NCI-H1436 (cell line): ENCODE data around the gene TMEM232.
"Not testable (repeated sequence)": the region's sequence is repeated elsewhere in the genome, so short reads cannot be mapped to it uniquely, and the experiment has no call there.

Experiments
- DNase-seq: peaks from one replicate; lab custom pipeline; 2025; lab: John Stamatoyannopoulos, UW

Gene TMEM232

DNA sequence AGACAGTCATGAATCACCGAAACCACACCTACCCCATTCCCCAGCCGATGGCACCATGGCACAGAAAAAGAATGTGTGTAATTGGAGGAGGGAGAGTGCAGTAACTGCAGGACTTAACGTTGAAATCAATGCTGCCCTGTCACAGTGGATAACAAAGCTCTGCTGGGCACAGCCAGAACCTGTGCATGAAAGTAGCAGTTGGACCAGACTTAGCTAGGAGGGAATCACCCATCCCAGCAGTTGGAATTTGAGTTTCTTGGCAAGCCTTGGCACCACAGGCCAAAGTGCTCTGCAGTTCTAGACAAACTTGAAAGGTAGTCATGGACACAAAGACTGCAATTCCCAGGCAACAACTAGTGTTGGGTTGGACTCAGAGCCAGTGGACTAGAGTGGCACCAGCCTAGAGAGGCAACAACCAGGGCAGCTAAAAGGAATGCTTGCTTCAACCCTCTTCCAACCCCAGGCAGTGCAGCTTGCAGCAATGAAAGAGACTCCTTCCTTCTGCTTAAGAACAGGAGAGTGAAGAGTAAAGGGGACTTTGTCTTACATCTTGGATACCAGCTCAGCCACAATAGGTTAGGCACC is 19.1 kb downstream of the TMEM232 start:
- DNase-seq = no peak

DNA sequence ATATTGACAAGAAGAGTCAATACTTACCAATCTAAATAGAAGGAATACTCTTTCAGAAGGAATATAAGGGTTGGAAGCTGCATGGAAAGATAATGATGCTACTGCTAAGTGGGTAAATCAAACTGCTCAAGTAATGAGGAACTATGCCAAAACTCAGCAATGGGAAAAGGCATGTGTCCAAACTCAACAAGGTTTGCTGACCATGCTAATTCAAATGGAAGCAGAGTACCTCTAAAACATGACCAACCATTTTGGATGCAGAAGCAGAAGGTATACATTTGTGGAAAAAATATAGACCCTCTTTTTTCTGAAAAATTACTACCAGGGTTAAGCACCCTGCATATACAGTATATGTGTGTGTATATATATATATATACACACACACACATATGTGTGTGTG is 21.1 kb downstream of the TMEM232 start:
- DNase-seq = no peak

DNA sequence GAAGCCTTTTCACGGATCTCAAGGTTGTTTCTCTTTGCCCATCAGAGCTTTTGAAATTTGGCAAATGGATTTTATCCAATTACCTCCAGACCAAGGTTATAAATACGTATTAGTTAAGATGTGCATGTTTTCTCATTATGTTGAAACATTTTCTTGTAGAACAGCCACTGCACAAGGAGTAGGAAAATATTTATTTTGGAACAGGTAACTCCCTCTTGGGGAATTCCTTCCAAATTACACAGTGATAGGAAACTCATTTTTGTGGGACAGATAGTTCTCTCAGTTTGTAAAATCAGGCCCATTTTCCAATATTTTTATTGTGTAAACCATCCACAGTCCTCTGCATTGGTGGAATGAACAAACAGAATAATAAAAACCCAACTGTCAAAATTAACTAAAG is 23.0 kb downstream of the TMEM232 start:
- no peak for DNase-seq

DNA sequence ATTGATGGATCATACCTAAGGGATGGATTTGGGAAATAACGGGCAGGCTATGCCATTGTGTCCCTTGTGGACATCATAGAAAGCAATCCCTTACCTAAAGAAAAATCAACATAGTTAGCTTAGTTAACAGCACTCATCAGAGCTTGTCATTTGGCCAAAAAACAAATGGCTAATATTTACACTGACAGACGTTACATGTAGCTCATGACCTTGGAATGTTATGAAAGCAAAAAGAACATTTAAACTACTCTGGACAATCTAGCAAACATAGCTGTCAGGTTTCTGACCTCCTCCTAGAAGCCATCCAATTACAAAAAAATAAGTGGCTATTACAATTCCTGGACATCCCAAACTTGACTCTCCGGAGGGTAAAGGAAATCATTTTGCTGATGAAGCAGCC is 23.8 kb downstream of the TMEM232 start:
- no peak for DNase-seq

DNA sequence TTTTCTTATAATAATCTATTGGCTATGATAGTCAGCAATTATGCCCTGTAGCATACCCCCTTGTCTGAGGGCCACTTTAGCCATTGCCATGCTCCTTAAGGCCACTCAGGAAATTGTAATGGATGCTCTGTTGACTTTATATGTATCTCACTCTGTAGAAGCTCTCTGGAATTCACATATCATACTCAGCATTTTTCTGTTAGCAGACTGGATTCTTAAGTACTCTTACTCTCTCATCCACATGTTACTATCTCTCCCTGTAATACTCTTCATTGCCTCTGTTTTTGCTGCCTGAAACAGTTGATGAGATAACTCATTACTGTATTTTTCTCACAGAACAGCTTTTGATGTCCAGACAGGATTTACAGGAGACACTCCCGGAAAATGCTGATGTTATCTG is 24.2 kb downstream of the TMEM232 start:
- DNase-seq = no peak

DNA sequence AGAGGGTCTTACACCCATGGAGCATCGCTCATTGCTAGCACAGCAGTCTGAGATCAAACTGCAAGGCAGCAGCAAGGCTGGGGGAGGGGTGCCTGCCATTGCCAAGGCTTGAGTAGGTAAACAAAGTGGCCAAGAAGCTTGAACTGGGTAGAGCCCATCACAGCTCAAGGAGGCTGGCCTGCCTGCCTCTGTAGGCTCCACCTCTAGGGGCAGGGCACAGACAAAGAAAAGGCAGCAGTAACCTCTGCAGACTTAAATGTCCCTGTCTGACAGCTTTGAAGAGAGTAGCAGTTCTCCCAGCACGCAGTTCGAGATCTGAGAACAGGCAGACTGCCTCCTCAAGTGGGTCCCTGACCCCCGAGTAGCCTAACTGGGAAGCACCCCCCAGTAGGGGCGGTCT is 33.8 kb downstream of the TMEM232 start:
- not testable (repeated sequence) for DNase-seq

DNA sequence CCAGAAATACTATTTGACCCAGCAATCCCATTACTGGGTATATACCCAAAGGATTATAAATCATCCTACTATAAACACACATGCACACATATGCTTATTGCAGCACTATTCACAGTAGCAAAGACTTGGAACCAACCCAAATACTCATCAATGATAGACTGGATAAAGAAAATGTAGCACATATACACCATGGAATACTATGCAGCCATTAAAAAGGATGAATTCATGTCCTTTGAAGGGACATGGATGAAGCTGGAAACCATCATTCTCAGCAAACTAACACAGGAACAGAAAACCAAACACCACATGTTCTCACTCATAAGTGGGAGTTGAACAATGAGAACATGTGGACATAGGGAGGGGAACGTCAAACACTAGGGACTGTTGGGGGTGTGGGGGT is 35.9 kb downstream of the TMEM232 start:
- DNase-seq = not testable (repeated sequence)

DNA sequence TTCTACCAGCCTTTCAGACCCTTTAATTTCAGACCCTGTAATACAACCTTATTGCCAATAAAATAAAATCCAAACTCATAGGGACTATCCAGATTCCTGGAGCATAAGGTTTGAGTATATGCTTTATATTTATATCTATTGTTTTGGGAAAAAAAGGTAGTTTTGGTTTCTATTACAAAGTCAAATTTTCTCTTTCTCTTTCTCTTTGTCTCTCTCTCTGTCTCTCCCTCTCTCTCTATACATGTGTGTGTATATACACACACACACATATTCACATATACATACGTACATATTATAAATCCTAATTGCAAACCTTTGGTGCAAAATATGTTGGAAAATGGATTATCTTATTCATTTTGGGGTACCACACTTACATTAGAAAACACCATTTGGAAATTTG is 39.0 kb downstream of the TMEM232 start:
- no peak for DNase-seq

DNA sequence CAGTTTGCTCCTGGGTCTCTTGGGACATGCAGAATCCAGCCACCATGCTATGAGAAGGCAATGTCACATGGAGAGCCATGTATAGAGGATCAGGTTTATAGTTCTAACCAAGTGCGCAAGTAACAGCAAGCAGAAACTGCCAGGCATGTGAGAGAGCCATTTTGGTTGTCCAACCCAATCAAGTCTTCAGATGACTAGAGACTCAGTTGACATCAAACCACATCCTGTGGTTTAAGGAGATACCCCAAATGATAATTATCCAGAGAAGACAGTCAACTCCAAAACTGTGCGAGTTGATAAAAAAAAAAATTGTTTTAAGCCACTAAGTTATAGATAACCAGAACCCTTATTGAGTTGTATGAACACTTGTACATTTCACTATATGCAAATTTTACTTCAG is 40.2 kb downstream of the TMEM232 start:
- DNase-seq = no peak

DNA sequence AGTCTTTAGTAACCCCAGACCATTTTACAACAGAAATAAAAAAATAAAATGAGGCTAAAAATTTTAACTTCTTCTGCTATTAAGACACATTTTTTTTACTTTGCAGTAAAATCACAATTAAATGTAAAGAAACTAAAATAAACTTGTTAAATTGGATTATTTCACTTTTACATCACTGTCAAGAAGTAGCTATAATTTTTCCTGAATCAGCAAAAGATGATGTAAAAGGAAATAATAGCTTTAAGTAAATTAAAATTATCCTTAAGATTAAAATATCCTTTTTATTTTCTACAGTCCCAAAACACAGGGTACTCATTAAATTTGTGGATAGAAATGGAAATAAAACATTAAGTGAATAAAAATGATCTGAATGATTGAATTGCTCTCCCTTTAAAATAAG is 44.5 kb downstream of the TMEM232 start:
- DNase-seq = no peak

DNA sequence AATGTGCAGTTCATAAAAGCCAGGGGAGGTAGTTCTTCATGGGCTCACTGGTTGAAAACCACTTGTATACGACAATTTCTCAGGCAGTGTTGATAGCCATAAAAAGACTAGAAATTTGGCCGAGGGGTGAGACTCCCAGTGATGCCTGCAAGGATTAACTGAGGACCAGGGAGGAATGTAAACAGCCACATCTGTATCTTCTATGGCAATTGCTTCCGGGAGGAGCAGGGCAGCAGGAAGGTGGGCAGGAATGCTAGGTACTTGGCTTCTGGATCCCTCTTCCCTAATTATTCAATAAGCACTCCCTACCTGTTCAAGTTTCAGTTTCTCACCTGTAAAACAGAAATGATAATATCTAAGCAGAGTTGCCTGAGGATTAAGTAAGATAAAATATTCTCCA is 45.4 kb downstream of the TMEM232 start:
- no peak for DNase-seq

DNA sequence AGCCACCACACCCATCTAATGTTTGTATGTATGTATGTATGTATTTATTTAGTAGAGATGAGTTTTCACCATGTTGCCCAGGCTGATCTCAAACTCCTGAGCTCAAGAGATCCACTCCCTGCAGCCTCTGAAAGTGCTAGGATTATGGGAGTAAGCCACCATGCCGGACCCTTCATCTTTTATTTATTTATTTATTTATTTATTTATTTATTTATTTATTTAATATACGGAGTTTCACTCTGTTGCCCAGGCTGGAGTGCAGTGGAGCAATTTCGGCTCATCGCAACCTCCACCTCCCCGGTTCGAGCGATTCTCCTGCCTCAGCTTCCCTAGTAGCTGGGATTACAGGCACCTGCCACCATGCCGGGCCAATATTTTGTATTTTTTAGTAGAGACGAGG is 49.9 kb downstream of the TMEM232 start:
- not testable (repeated sequence) for DNase-seq

DNA sequence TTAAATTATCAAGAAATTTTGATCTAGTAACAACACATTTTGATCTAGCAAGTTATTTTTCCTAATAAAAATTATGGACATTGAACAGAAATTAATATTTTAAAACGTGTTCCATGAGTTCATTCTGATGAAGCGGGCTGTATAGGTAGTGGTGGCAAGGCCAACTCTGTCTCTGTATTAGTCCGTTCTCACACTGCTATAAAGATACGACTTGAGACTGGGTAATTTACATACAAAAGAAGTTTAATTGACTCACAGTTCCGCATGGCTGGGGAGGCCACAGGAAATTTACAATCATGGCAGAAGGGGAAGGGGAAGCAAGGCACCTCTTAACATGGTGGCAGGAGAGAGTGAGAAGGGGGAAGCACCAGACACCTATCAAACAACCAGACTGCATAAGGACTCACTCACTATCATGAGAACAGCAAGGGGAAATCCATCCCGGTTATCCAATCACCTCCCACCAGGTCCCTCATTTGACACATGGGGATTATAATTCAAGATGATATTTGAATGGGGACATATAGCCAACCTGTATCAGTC is 61.2 kb downstream of the TMEM232 start:
- no peak for DNase-seq

DNA sequence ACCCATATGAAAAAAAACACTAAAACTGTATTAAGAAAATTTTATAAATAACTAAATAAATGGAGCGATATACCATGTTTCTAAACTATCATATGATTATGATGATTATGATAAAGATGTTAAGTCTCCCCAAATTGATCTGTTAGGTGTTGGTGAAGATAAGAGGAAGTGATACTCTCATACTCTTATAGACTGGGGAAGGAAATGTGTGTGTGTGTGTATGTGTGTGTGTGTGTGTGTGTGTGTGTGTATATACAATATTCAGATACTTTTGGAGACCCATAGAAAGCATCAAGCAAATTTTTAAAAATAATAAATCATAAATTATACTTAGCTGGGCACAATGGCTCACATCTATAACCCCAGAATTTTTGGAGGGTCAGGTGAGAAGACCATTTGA is 62.9 kb downstream of the TMEM232 start:
- no peak for DNase-seq

DNA sequence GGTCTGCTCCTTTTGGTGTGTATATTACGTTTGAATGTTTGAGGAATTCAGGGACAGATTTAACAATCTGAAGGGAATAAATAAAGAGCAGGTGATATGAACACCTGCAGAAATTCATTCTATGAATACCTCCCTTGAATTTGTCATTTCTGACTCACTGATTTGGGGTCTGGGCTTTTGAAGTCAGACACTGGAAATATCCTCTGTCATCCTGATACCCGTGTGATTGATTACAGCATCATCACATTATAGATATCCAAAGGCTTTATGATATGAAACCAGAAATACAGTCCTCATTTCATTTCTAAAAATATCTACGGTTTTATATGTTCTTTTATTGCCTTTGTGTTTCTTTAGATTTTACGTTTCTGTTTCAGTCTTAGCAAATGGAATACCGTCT is 68.5 kb downstream of the TMEM232 start:
- DNase-seq = no peak

DNA sequence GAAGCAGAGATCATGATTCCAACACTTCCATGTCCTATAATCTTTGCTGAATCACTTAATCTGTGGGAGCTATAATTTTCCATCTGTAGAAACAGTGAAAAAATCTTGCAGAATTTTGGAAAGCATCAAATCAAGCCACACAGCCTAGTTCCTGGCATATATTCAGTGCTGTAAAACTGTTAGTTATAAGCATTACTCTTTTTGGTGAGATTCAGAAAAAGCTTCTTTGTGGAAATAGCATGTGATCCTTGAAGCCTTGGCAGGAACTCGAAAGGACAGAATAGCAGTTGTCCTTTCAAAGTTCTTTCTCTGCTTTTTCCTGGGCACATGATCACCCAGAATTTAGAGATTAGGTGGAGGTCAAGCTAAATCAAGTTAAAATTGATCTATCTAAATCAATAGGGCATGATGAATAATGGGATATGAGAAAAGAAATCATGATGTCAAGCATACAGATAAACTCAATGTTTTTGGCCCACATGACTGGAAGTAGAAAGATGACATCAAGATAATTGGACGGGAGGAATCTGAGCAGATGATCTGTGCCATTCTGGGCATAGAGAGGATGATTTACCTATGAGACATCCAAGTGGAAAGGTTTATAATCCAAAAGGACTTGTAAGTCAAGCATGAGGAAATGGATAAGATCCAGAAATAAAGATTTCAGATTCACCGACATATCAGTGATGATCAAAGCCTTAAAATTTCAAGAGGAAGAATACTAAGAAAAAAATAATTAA is 73.1 kb downstream of the TMEM232 start:
- DNase-seq = no peak

DNA sequence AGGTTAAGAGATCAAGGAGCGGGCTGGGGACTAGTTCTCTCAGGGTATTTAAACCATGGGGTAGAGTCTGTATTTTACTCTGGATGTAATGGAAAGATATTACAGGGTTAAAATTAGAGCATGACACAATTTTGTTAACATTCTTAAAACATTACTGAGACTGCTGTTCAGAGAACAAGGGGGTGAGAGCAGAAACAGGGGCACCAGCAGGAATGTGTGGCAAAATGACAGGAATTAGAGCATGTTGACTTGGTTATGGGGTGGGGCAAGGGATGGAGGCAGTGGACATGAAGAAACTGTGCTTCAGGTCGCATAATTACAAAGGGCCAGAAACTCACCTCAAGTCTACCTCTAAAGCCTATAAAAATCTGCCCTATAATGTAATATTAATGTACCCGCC is 75.0 kb downstream of the TMEM232 start:
- DNase-seq = no peak

DNA sequence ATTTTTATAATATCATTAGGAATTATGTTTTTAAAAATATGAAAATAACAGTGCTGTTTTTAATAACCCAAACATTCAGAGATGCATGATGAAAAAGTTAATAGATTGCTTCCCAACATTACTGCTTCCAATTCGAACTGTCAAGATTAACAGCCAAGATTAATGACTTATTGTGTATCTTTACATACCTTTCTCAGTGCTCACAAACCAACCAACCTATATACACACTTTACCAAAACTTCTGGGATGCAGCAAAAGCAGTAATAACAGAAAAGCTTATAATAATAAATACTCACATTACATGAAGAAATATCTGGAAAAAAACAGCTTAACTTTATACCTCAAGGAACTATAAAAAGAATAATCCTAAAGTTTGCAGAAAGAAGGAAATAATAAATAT is 82.1 kb downstream of the TMEM232 start:
- no peak for DNase-seq

DNA sequence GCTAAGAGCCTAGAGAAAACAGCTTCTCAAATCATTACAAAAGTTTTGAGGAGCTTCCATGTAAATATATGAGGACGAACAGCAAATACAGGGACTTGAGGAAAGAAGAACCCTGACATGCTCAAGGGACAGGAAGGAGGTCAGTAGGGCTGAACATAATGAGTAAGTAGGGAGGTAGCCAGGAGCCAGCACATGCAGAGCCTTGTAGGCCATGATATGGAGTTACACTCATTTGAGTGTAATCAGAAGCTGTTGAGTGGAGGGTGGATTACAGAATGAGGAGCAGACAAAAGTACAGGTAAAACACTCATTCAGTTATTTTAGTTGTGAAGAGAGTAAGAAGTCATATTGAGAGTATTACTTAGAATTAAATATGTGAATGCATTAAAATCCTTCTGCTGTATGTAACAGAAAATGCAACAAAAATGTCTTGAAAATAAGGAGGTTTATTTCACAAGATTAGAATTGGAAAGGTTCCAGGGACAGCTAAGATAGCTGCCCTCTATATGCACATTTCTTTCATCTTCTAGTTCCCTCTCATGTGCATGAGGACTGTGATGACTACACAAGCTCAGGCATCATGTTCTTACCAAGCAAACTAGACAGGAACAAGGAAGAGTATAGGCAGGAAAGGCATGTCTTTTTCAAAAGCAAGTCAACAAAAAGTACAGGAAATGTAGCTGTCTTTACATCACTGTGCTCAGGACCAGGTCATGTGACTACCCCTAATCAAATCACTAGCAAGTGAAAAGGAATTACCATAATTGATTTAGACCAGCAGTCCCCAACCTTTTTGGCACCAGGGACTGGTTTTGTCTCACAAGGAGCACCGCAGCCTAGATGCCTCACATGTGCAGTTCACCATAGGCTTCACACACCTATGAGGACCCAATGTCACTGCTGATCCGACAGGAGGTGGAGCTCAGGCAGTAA is 87.2 kb downstream of the TMEM232 start:
- no peak for DNase-seq

DNA sequence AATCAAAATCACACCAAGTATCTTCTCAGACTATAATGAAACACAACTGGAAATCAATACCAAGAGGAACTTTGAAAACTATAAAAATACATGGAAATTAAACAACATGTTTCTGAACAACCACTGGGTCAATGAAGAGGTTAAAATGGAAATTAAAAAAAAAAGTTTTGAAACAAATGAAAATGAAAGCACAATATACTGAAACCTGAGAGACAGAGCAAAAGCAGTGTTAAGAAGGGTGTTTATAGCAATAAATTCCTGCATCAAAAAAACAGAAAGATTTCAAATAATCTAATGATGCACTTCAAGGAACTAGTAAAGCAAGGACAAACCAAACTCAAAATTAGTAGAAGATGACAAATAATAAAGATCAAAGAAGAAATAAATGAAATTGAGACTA is 92.0 kb downstream of the TMEM232 start:
- no peak for DNase-seq

DNA sequence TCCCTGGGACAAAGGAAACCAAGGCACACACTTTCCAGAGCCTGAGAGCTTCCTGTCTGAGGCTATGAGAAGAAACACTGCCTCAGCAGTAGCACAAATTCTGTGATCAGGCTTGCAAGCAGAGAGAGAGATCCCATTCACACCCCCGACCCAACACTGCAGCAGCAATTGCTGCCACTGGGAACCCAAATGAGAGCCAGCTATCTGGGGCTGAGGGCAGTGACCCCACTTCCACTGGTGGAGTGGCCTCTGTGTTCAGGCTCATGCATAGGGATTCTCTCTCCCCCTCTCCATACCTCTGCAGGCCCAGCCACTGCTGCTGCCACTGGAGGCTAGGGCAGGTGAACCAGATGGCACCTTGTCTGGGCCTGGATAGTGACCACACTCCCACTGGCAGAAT is 95.2 kb downstream of the TMEM232 start:
- no peak for DNase-seq

DNA sequence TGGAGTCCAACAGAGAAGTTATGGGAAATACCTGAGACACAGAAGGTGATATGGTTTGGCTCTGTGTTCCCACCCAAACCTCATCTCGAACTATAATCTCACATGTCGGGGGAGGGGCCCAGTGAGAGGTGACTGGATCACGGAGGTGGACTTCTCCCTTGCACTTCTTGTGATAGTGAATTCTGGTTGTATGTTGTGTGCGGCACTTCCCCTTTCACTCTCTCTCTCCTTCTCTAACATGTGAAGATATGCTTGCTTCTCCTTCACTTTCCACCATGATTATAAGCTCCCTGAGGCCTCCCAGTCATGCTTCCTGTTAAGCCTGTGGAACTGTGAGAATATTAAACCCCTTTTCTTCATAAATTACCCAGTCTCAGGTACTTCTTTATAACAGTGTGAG is 96.1 kb downstream of the TMEM232 start:
- DNase-seq = no peak
